VCaP (cell line): Measurements from ENCODE around the gene CTNNA1.

Experiments used
- H3K27ac ChIP-seq: fragments of 450-650 bp; 2 replicates; pipeline ENCODE4 v1.5.1; 2017
- TF ChIP-seq, protein P1 (sequence below): fragments of 450-650 bp; conservative IDR thresholded peaks from 2 replicates; pipeline ENCODE4 v1.5.1; 2017; ENCODE audit warnings: mild to moderate bottlenecking, moderate library complexity

CTNNA1 gene

DNA sequence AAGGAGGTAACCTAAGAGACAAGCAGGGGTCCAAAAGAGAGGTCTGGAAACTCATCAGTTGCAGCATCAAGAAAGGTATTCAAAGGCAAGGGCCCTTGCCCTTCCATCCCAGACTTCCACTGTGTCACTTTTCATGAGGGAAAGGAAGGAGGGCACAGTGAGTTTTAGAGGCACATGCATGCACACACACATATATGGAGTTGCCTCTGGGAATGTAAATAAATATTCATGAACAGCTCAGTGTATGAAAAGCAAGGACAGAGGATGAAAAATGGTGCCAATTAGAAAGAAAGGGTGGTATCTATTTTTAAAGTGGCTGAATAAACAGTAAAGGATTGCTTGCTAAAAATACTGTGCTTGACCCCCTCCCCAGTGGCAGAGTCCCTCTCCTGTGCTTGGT, 227.2 kb downstream of the CTNNA1 start:
- H3K27ac ChIP-seq, result no peak overlapping the region
- TF ChIP-seq, protein P1, sequence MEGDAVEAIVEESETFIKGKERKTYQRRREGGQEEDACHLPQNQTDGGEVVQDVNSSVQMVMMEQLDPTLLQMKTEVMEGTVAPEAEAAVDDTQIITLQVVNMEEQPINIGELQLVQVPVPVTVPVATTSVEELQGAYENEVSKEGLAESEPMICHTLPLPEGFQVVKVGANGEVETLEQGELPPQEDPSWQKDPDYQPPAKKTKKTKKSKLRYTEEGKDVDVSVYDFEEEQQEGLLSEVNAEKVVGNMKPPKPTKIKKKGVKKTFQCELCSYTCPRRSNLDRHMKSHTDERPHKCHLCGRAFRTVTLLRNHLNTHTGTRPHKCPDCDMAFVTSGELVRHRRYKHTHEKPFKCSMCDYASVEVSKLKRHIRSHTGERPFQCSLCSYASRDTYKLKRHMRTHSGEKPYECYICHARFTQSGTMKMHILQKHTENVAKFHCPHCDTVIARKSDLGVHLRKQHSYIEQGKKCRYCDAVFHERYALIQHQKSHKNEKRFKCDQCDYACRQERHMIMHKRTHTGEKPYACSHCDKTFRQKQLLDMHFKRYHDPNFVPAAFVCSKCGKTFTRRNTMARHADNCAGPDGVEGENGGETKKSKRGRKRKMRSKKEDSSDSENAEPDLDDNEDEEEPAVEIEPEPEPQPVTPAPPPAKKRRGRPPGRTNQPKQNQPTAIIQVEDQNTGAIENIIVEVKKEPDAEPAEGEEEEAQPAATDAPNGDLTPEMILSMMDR, result no peak

DNA sequence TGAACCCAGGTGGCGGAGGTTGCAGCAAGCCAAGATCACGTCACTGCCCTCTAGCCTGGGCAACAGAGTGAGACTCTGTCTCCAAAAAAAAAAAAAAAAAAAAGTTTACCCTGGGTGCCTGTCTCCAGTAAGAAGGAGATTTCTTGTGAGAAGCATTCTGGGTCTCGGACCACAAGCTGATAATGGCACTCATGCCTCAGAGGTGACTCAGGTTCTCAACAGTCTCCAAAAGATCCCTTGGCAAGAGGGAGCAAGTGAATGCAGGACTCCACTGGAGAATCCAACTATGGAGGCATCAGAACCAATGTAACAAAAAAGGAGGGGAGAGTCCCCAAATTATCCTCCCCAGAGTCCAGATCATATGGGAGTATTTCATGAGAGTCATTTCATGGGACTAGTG, 227.9 kb downstream of the CTNNA1 start:
- TF ChIP-seq, protein P1, result no peak
- no peak overlapping the region for H3K27ac ChIP-seq

DNA sequence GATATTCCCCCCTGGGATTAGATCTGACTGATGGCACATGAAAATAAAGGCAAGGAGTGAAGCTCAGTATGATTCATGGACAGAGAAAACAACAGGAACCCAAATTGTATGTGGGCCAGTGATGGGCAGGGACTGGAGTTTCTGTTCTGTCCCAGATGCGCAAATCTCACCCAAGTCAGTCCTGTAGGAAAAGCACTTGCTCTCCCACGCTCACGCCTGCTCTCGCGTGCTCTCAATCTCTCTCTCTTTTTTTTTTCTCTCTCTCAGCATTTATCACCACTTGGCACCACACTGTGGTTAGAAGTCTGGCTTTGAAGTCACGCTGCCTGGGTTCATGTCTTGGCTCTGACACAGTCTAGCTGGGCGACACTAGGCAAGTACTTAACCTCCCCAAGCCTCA, 228.4 kb downstream of the CTNNA1 start:
- TF ChIP-seq, protein P1, result no peak
- H3K27ac ChIP-seq, result no peak overlapping the region

DNA sequence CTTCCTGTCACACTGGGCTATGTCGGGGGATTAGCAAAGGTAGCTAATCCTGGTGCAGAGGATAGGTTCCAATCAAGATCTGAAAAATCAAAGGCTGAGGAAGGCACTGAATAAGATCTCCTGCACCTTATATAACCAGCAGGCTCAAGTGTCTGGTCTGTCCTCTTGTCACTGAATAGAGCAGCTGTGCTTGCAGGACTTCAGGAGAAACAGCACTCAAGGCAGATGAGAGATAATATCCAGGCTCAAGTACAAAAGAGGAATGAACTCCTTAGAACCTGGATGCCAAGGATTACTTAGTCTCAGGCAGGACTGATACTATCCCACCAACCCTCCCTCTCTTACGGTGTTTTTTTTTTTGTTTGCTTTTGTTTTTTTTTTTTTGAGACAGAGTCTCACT, 230.8 kb downstream of the CTNNA1 start:
- H3K27ac ChIP-seq, result no peak overlapping the region
- TF ChIP-seq, protein P1, result no peak
